ENCODE results near the gene TXNDC16. TPM values are rescaled to one million over a fixed set of nuclear protein-coding genes. Genes with fewer than 3 reads are reported as not detected.

The TXNDC16 gene
- total RNA-seq, 4 donors from 2014 or later = 7.4 to 18.7 (median 16.0) TPM

DNA sequence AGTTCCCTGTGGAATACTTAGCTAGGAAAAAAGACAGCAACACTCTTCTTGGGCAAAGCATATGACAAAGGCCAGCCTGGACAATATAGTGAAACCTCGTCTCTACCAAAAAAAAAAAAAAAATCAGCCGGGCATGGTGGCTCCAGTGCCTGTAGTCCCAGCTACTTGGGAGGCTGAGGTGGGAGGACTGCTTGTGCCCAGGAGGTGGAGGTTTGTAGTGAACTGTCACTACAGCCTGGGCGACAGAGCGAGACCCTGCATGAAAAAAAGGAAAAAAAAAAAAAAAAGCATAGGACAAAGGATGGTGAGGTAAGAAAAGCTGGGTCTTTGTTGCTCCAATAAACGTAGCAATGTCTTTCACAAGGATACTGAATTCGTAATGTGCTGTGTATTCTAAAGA is 1.1 kb downstream of the TXNDC16 start:
- TF ChIP-seq POLR2A (IDR thresholded peaks at IDR 0.05) = no peak
- no peak for TF ChIP-seq EP300 (IDR thresholded peaks at IDR 0.05)
- TF ChIP-seq POLR2AphosphoS5 (IDR thresholded peaks at IDR 0.05) = no peak
- TF ChIP-seq CTCF (IDR thresholded peaks at IDR 0.05) = no peak
- ATAC-seq = no peak
- 30 to 38% methylated on average over 6 of the region's 6 CpGs for WGBS, 2 donors (ENCODE audit: low coverage in 1 of 2)
- Histone ChIP-seq H3K4me1 (peaks cover 0 to 45% (median 9%) of the 10 kb centered on the region in 3 donors), H3K27me3 (no peaks in the 10 kb centered on the region), H3K4me3 (peak overlapping the region; percentile 41 to 79), H3K9me3 (no peaks in the 10 kb centered on the region), H3K36me3 (no peaks in the 10 kb centered on the region), H3K27ac (peak overlapping the region in 3 of 4 donors; percentile 93)

DNA sequence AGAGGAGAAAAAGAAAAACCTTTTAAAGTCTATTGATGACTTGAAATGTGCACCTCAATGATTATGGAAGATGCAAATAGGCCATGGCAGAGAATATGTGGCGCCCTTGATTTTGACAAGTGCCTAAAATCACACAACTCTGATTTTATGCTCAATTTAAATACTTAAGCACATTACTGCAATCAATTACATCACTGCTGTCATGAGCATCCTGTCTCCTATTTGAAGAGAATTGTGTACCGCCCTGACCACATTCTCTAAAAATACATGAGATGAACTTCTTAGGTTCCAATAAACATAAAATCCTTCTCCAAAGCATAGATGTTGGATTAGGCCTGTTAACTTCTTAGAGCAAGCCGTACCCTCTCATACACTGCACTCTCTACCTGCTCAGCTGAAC is 1.6 kb downstream of the TXNDC16 start:
- Histone ChIP-seq H3K27ac (peak overlapping the region in 1 of 4 donors; percentile 93), H3K4me1 (peaks cover 0 to 51% (median 9%) of the 10 kb centered on the region in 3 donors), H3K9me3 (no peaks in the 10 kb centered on the region), H3K27me3 (no peaks in the 10 kb centered on the region), H3K36me3 (no peaks in the 10 kb centered on the region), H3K4me3 (no peak overlapping the region)
- WGBS, 2 donors (ENCODE audit: low coverage in 1 of 2) = 85 to 89% methylated on average over 2 to 3 of the region's 3 CpGs
- no peak for TF ChIP-seq CTCF (IDR thresholded peaks at IDR 0.05)
- no peak for TF ChIP-seq POLR2A (IDR thresholded peaks at IDR 0.05)
- TF ChIP-seq EP300 (IDR thresholded peaks at IDR 0.05) = no peak
- no peak for TF ChIP-seq POLR2AphosphoS5 (IDR thresholded peaks at IDR 0.05)
- no peak for ATAC-seq

GRCh38 chr14:52547526-52547925 is 4.8 kb downstream of the TXNDC16 start:
- Histone ChIP-seq H3K4me1 (peaks cover 0 to 38% (median 7%) of the 10 kb centered on the region in 3 donors), H3K36me3 (no peaks in the 10 kb centered on the region), H3K9me3 (no peaks in the 10 kb centered on the region), H3K27ac (no peak overlapping the region), H3K27me3 (no peaks in the 10 kb centered on the region), H3K4me3 (no peak overlapping the region)
- no peak for ATAC-seq
- 80 to 84% methylated on average over 1 to 3 of the region's 3 CpGs for WGBS, 2 donors (ENCODE audit: low coverage in 1 of 2)
- TF ChIP-seq POLR2A (IDR thresholded peaks at IDR 0.05) (no peak), EP300 (IDR thresholded peaks at IDR 0.05) (no peak), POLR2AphosphoS5 (IDR thresholded peaks at IDR 0.05) (no peak), CTCF (IDR thresholded peaks at IDR 0.05) (no peak)

- peaks cover 0 to under 1% of the 10 kb centered on the region in 2 donors for H3K36me3 ChIP-seq
- WGBS, 2 donors (ENCODE audit: low coverage in 1 of 2) = 25 to 74% methylated on average over 2 of the region's 2 CpGs
- TF ChIP-seq EP300 (IDR thresholded peaks at IDR 0.05) (no peak), POLR2A (IDR thresholded peaks at IDR 0.05) (no peak), CTCF (IDR thresholded peaks at IDR 0.05) (no peak), POLR2AphosphoS5 (IDR thresholded peaks at IDR 0.05) (no peak)
- H3K27me3 ChIP-seq = no peaks in the 10 kb centered on the region
- no peak for ATAC-seq
- no peaks in the 10 kb centered on the region for H3K9me3 ChIP-seq
- H3K4me1 ChIP-seq = peaks cover 0 to 38% (median 7%) of the 10 kb centered on the region in 3 donors
- no peak overlapping the region for H3K27ac ChIP-seq
- no peak overlapping the region for H3K4me3 ChIP-seq
Measured at GRCh38 chr14:52547027-52547426, 5.3 kb downstream of the TXNDC16 start.

DNA sequence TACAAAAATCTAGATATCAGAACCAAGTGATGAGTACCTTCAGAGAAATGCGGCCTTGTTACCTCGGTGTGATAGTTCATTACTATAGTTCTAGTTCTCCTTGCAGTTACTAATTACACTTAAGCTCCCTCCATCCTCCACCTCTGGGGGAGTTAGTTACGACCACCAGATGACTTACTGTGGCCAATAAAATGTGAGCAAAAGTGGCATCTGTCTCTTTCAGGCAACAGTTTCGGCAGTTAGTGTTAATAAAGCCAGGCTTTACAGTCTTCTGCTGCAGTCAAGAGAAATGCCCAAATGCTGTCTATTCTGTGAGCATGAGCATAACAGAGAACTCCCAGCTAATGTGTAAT is 6.0 kb downstream of the TXNDC16 start:
- Histone ChIP-seq H3K36me3 (peaks cover 0 to 8% of the 10 kb centered on the region in 2 donors), H3K27ac (no peak overlapping the region), H3K27me3 (no peaks in the 10 kb centered on the region), H3K9me3 (no peaks in the 10 kb centered on the region), H3K4me3 (no peak overlapping the region), H3K4me1 (peaks cover 0 to 34% (median 6%) of the 10 kb centered on the region in 3 donors)
- 82 to 91% methylated on average over 4 of the region's 4 CpGs for WGBS, 2 donors (ENCODE audit: low coverage in 1 of 2)
- ATAC-seq = no peak
- TF ChIP-seq POLR2A (IDR thresholded peaks at IDR 0.05) (no peak), EP300 (IDR thresholded peaks at IDR 0.05) (no peak), CTCF (IDR thresholded peaks at IDR 0.05) (no peak)
